Cardiac muscle cell (in vitro differentiated cells and primary cell): ENCODE data around the gene TRAPPC2. TPM values are rescaled to one million over a fixed set of nuclear protein-coding genes. Genes with fewer than 3 reads are reported as not detected.

Experiments used
- DNase-seq, 2 donors: peaks; one replicate each; pipeline versions ENCODE4 v3.0.0 to v3.0.0-alpha.2; 2010 to 2017; ENCODE audit warnings: low read depth in 1 of 2, low spot score in 1 of 2
- H3K27ac ChIP-seq: fragments of 200-600 bp; sonication (generic); 2 replicates; pipeline ENCODE4 v1.5.1; 2016
- H3K27me3 ChIP-seq: fragments of 200-600 bp; sonication (generic); 2 replicates; pipeline ENCODE4 v1.6.0; 2016; ENCODE audit warnings: control low read depth
- H3K36me3 ChIP-seq: fragments of 200-600 bp; sonication (generic); 2 replicates; pipeline ENCODE4 v1.5.1; 2016; ENCODE audit warnings: control low read depth
- H3K4me1 ChIP-seq: fragments of 200-600 bp; sonication (generic); 2 replicates; pipeline ENCODE4 v1.8.1; 2017; ENCODE audit warnings: low read depth, mild to moderate bottlenecking, mixed run types
- H3K4me3 ChIP-seq: fragments of 200-600 bp; sonication (generic); 2 replicates; pipeline ENCODE4 v1.5.1; 2016; ENCODE audit warnings: mild to moderate bottlenecking
- H3K9me3 ChIP-seq: fragments of 200-600 bp; sonication (generic); 2 replicates; pipeline ENCODE4 v1.5.1; 2017; ENCODE audit warnings: low read depth, mild to moderate bottlenecking, control low read depth
- polyA plus RNA-seq: library from polyadenylated mRNA; unstranded; fragments of >200 nt; fragmentation: Nextera tagmentation; extraction: Ambion mirVana; gene quantifications from 2 replicates; pipeline ENCODE4 v1.2.1, GENCODE V29; 2016
- total RNA-seq: library from RNA; depleted of rRNA; stranded (reverse); fragments of >200 nt; gene quantifications from 2 replicates; pipeline ENCODE4 v1.2.3, GENCODE V29; 2016
- TF ChIP-seq, protein P1 (sequence below): IDR thresholded peaks from 2 replicates; pipeline ENCODE4 v1.5.1; 2012; ENCODE audit warnings: low read depth, mild to moderate bottlenecking, low read length

The TRAPPC2 gene
- total and polyA plus RNA-seq, 2 experiments from 2014 or later, result 25.2 to 27.9 TPM

DNA sequence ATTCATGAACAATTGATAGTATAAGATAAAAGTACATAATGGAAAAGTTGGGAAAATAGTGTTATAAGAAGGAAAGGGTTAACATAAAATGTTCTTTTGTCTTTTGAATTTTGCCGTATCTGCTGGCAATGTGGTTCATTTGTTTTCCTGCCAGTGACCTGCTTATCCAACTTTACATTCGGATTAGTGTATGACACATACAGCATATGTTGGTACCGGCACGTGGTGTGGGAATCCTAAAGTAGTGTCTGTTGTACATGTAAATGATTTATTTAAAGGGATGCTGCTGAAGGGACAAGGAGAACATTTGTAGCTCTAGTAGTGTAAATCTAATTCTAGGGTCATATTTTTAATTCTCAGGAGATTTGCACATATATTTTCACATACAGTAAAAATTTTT lies 34.0 kb downstream of the TRAPPC2 start:
- TF ChIP-seq, protein P1, sequence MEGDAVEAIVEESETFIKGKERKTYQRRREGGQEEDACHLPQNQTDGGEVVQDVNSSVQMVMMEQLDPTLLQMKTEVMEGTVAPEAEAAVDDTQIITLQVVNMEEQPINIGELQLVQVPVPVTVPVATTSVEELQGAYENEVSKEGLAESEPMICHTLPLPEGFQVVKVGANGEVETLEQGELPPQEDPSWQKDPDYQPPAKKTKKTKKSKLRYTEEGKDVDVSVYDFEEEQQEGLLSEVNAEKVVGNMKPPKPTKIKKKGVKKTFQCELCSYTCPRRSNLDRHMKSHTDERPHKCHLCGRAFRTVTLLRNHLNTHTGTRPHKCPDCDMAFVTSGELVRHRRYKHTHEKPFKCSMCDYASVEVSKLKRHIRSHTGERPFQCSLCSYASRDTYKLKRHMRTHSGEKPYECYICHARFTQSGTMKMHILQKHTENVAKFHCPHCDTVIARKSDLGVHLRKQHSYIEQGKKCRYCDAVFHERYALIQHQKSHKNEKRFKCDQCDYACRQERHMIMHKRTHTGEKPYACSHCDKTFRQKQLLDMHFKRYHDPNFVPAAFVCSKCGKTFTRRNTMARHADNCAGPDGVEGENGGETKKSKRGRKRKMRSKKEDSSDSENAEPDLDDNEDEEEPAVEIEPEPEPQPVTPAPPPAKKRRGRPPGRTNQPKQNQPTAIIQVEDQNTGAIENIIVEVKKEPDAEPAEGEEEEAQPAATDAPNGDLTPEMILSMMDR, result no peak
- no peak overlapping the region for H3K27ac ChIP-seq
- no peaks in the 10 kb centered on the region for H3K4me1 ChIP-seq
- H3K4me3 ChIP-seq, result no peak overlapping the region
- no peaks in the 10 kb centered on the region for H3K36me3 ChIP-seq
- no peak for DNase-seq
- no peaks in the 10 kb centered on the region for H3K27me3 ChIP-seq
- H3K9me3 ChIP-seq, result no peaks in the 10 kb centered on the region

DNA sequence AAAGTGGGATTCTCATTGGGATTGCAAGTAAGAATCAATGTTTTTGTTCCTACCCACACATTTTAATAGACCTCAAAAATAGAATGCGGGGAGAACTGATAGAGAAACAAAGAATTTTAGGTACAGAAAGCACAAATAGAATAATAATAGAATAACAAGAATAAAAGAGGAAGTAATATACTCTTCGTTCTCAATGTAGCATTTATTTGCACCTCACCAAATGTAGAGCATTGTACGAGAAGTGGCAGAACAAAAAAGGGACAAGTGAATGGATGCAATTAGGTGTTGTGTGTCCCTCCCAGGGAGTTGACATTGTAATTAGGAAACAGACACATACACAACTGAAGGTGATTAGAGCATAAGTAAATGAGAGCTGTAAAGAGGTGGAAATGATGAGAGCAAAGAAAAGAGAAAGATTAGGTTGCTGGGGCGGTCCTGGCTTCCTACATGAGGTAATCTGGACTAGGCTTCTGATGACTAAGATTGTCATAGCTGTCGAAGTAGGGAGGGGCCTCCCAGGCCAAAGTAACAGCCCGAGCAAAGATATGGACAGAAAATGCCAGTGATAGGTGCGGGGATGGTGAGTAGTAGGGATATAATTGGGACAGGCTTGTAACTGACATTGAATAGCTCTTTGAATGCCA lies 35.1 kb downstream of the TRAPPC2 start:
- no peak overlapping the region for H3K27ac ChIP-seq
- no peaks in the 10 kb centered on the region for H3K36me3 ChIP-seq
- no peaks in the 10 kb centered on the region for H3K9me3 ChIP-seq
- H3K27me3 ChIP-seq, result no peaks in the 10 kb centered on the region
- H3K4me3 ChIP-seq, result no peak overlapping the region
- TF ChIP-seq, protein P1, result no peak
- peaks cover 6% of the 10 kb centered on the region for H3K4me1 ChIP-seq
- DNase-seq, result no peak

DNA sequence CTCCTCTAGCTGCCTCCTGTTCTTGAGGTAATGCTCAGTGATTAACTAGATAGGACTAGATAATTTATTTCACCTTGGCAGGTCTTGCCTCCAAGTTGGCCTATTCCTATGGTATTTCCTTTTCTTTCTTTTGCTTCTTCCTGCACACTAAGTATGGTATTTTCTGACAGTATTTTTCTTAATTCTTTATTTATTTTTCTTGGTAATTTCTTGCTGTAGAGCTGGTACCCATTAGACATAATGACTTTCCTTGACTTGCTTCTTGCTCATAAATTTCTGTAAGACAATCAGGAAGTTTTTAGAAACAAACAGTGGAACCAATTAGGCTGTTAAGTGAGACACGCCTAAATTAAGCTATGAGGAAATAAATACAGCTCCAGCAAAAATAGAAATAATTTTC lies 36.0 kb downstream of the TRAPPC2 start:
- Histone ChIP-seq H3K4me3 (no peak overlapping the region), H3K9me3 (no peaks in the 10 kb centered on the region), H3K27me3 (no peaks in the 10 kb centered on the region), H3K27ac (no peak overlapping the region), H3K36me3 (no peaks in the 10 kb centered on the region), H3K4me1 (peaks cover 15% of the 10 kb centered on the region)
- DNase-seq, result no peak
- TF ChIP-seq, protein P1, result no peak

DNA sequence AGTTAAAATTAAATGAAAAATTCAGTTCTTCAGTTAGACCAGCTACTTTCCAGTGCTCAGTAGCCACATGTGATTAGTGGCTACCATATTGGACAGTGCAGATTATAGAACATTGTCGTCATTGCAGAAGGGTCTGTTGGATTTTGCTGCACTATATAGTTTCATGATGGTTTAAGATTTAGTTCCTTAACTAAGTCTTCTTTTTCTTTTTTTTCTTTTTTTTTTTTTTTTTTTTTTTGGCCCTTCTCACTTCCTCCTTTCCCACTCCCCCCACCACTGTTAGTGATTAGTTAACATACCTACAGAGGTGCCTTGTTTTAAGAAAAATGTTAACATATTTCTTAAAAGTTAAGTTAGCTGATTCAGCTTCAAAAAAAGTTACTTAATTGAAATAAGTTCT lies 36.4 kb downstream of the TRAPPC2 start:
- Histone ChIP-seq H3K4me3 (no peak overlapping the region), H3K27me3 (no peaks in the 10 kb centered on the region), H3K36me3 (no peaks in the 10 kb centered on the region), H3K9me3 (no peaks in the 10 kb centered on the region), H3K4me1 (peaks cover 19% of the 10 kb centered on the region), H3K27ac (no peak overlapping the region)
- TF ChIP-seq, protein P1, result no peak
- DNase-seq, result no peak

DNA sequence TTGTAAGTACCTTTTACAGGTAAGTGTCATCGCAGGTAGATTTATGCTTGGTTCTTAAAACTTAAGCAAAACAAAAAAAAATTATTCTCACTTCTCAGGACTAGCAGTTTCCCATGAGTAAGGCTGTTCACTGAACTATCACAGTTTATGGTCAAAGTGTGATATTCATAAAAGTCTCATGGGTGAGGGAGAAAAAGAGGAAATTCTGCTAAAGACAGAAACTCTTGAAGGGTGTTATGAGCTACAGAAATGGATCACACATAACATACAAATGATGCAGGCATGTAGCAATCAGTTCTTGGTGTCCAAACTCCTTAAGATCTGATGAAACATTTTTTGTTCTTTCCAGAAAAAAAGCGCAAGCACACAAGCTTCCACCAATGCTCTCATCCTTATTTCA lies 37.0 kb downstream of the TRAPPC2 start:
- no peak overlapping the region for H3K27ac ChIP-seq
- DNase-seq, result no peak
- no peak overlapping the region for H3K4me3 ChIP-seq
- no peaks in the 10 kb centered on the region for H3K27me3 ChIP-seq
- no peaks in the 10 kb centered on the region for H3K9me3 ChIP-seq
- peaks cover 24% of the 10 kb centered on the region for H3K4me1 ChIP-seq
- TF ChIP-seq, protein P1, result no peak
- H3K36me3 ChIP-seq, result no peaks in the 10 kb centered on the region
